ENCODE results near the gene SAMD7. TPM values are rescaled to one million over a fixed set of nuclear protein-coding genes. Genes with fewer than 3 reads are reported as not detected.

The SAMD7 gene
- total RNA-seq, 1 donor = not detected

- no peak overlapping the region for H3K4me3 ChIP-seq (ENCODE audit: low read depth, low read length)
These were observed 52.8 kb downstream of the SAMD7 start for GRCh38 chr3:169964176-169964575.

GRCh38 chr3:169965562-169966427 lies 54.4 kb downstream of the SAMD7 start:
- DNase-seq (ENCODE audit: low read depth) = peak; percentile 9
- peak overlapping the region; percentile 85 for H3K4me3 ChIP-seq (ENCODE audit: low read depth, low read length)
- TF ChIP-seq CTCF (IDR thresholded peaks at IDR 0.05; ENCODE audit: insufficient read depth, low read depth, low read length) = no peak

More at GRCh38 chr3:169964176-169964575, 52.8 kb downstream of the SAMD7 start:
- no peak for DNase-seq (ENCODE audit: low read depth)
- no peak for TF ChIP-seq CTCF (IDR thresholded peaks at IDR 0.05; ENCODE audit: insufficient read depth, low read depth, low read length)

GRCh38 chr3:169966428-169966950 lies 55.1 kb downstream of the SAMD7 start, which contains the start of gene SEC62:
Gene SEC62, plus strand, starts transcription at chr3:169966807. Its CDS starts 16 bp downstream, at chr3:169966823.
- peak; percentile 35 for TF ChIP-seq CTCF (IDR thresholded peaks at IDR 0.05; ENCODE audit: insufficient read depth, low read depth, low read length)
- DNase-seq (ENCODE audit: low read depth) = peak; percentile 93
- peak within 1 kb of the TSS; percentile 85 for H3K4me3 ChIP-seq (ENCODE audit: low read depth, low read length)

- TF ChIP-seq CTCF (IDR thresholded peaks at IDR 0.05; ENCODE audit: insufficient read depth, low read depth, low read length) = no peak
- H3K4me3 ChIP-seq (ENCODE audit: low read depth, low read length) = peak overlapping the region; percentile 85
- DNase-seq (ENCODE audit: low read depth) = peak; percentile 72
These were observed 55.9 kb downstream of the SAMD7 start for GRCh38 chr3:169966951-169967915.

- peak overlapping the region; percentile 85 for H3K4me3 ChIP-seq (ENCODE audit: low read depth, low read length)
These were observed 57.0 kb downstream of the SAMD7 start for GRCh38 chr3:169968224-169968885.

More at GRCh38 chr3:169968224-169968885, 57.0 kb downstream of the SAMD7 start:
- no peak for DNase-seq (ENCODE audit: low read depth)
- TF ChIP-seq CTCF (IDR thresholded peaks at IDR 0.05; ENCODE audit: insufficient read depth, low read depth, low read length) = no peak
